Astrocyte of the cerebellum (primary cell): ENCODE measurements around the gene BMP8A.

Experiments
- DNase-seq: peaks from one replicate; pipeline ENCODE4 v3.0.0-alpha.2; 2011; ENCODE audit warnings: low read depth
- H3K4me3 ChIP-seq: 2 replicates; pipeline ENCODE4 v1.5.1; 2011; ENCODE audit warnings: mild to moderate bottlenecking, low read depth, low read length, moderate library complexity
- CTCF ChIP-seq: IDR thresholded peaks from 2 replicates; pipeline ENCODE4 v1.5.1; 2012; ENCODE audit warnings: low read length, low read depth, moderate library complexity, mild to moderate bottlenecking; ENCODE audit errors: missing control alignments
- in situ Hi-C: cut with HindIII; loops from 2 replicates; pipeline ENCODE4 v1.10.0; 2017; ENCODE audit warnings: low sequenced_read_pairs

The BMP8A gene

GRCh38 chr1:39481289-39481688 lies 10.1 kb upstream of the BMP8A start:
- no peak for DNase-seq
- in situ Hi-C loops, result no loop called here
- no peak for TF ChIP-seq CTCF
- H3K4me3 ChIP-seq, result no peak overlapping the region

GRCh38 chr1:39483276-39483675 lies 8.2 kb upstream of the BMP8A start:
- in situ Hi-C loops, result no loop called here
- no peak overlapping the region for H3K4me3 ChIP-seq
- DNase-seq, result no peak
- no peak for TF ChIP-seq CTCF

GRCh38 chr1:39484564-39484963 lies 6.9 kb upstream of the BMP8A start:
- in situ Hi-C loops, result no loop called here
- DNase-seq, result no peak

GRCh38 chr1:39485046-39485803 lies 6.2 kb upstream of the BMP8A start:
- DNase-seq, result no peak
- no peak overlapping the region for H3K4me3 ChIP-seq
- in situ Hi-C loops, result no loop called here
- no peak for TF ChIP-seq CTCF

More at GRCh38 chr1:39484564-39484963, 6.9 kb upstream of the BMP8A start:
- no peak for TF ChIP-seq CTCF
- H3K4me3 ChIP-seq, result no peak overlapping the region

- TF ChIP-seq CTCF, result no peak
- DNase-seq, result no peak
- in situ Hi-C loops, result no loop called here
- H3K4me3 ChIP-seq, result no peak overlapping the region
These were observed 3.4 kb upstream of the BMP8A start for GRCh38 chr1:39488012-39488545.

GRCh38 chr1:39488793-39489566 lies 2.5 kb upstream of the BMP8A start:
- no peak for DNase-seq
- no peak overlapping the region for H3K4me3 ChIP-seq
- in situ Hi-C loops, result no loop called here
- TF ChIP-seq CTCF, result no peak
